Measurements from ENCODE around the gene SLC43A2.

The SLC43A2 gene

GRCh38 chr17:1623057-1623630, 5.5 kb downstream of the SLC43A2 start:
- DNase-seq (ENCODE audit: low spot score): no peak
- FAIRE-seq: no peak

- no peak for FAIRE-seq
Observed at GRCh38 chr17:1621273-1621954, 7.2 kb downstream of the SLC43A2 start.

DNA sequence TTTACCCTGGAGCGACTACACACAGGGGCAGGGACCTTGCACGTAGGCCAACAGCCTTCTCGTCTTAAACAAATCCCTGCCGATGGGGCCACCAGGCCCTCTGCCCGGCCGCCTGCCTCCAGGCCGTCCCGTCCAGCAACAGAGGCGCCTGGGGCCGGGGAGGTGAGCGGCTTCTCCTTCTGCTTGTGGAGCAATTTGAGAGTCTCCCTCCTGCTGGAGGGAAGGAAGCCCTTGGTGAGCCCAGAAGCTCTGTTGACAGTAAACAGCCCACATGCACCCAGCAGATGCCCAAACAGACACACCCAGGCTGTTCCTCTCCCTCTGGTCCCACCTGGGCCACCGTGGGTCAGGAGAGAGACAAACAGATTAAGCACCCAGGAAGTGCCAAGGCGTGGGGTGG, 8.1 kb downstream of the SLC43A2 start:
- no peak for FAIRE-seq

More at GRCh38 chr17:1621273-1621954, 7.2 kb downstream of the SLC43A2 start:
- DNase-seq (ENCODE audit: low spot score): no peak

GRCh38 chr17:1617620-1618174, 10.9 kb downstream of the SLC43A2 start:
- no peak for FAIRE-seq
- peak; percentile 54 for DNase-seq (ENCODE audit: low spot score)

More for the DNA sequence above, 8.1 kb downstream of the SLC43A2 start:
- no peak for DNase-seq (ENCODE audit: low spot score)

- no peak for FAIRE-seq
- no peak for DNase-seq (ENCODE audit: low spot score)
Observed at GRCh38 chr17:1616101-1616500, 12.5 kb downstream of the SLC43A2 start.

- DNase-seq (ENCODE audit: low spot score): no peak
- FAIRE-seq: no peak
Observed at GRCh38 chr17:1612400-1612799, 16.2 kb downstream of the SLC43A2 start.

DNA sequence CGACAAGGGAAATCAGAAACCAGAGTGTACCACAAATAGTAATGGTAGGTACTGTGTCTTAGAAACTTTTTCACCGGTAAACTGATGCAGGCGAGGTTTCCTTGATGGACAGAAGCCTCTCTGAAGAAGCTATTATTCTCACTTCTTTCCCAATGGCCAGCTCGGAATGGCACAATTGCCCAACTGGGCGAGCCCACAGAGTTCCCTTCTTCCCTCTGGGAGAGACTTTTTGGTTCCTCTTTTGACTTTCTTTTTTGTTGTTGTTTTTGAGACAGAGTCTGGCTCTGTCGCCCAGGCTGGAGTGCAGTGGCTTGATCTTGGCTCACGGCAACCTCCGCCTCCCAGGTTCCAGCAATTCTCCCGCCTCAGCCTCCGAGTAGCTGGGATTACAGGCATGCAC, 16.9 kb downstream of the SLC43A2 start:
- FAIRE-seq (no peak), DNase-seq (ENCODE audit: low spot score) (no peak)

GRCh38 chr17:1608676-1609075, 20.0 kb downstream of the SLC43A2 start:
- FAIRE-seq: no peak

GRCh38 chr17:1607971-1608320, 20.7 kb downstream of the SLC43A2 start:
- FAIRE-seq (no peak), DNase-seq (ENCODE audit: low spot score) (no peak)

More at GRCh38 chr17:1608676-1609075, 20.0 kb downstream of the SLC43A2 start:
- no peak for DNase-seq (ENCODE audit: low spot score)

- DNase-seq (ENCODE audit: low spot score): no peak
- FAIRE-seq: no peak
Observed at GRCh38 chr17:1606352-1606985, 22.2 kb downstream of the SLC43A2 start.

GRCh38 chr17:1605681-1606351, 22.8 kb downstream of the SLC43A2 start:
- FAIRE-seq (no peak), DNase-seq (ENCODE audit: low spot score) (no peak)

GRCh38 chr17:1604831-1605528, 23.7 kb downstream of the SLC43A2 start:
- DNase-seq (ENCODE audit: low spot score): no peak
- FAIRE-seq: no peak

DNA sequence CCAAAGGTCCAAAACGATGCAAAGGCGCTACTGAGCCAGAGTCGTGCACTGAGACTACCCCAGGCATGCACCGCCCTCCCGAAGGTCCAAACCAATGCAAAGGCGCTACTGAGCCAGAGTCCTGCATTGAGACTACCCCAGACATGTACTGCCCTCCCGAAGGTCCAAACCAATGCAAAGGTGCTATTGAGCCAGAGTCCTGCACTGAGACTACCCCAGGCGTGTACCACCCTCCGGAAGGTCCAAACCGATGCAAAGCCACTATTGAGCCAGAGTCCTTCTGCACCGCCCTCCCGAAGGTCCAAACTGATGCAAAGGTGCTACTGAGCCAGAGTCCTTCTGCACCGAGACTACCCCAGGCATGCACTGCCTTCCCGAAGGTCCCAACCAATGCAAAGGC, 27.1 kb downstream of the SLC43A2 start:
- DNase-seq (ENCODE audit: low spot score) (no peak), FAIRE-seq (no peak)

DNA sequence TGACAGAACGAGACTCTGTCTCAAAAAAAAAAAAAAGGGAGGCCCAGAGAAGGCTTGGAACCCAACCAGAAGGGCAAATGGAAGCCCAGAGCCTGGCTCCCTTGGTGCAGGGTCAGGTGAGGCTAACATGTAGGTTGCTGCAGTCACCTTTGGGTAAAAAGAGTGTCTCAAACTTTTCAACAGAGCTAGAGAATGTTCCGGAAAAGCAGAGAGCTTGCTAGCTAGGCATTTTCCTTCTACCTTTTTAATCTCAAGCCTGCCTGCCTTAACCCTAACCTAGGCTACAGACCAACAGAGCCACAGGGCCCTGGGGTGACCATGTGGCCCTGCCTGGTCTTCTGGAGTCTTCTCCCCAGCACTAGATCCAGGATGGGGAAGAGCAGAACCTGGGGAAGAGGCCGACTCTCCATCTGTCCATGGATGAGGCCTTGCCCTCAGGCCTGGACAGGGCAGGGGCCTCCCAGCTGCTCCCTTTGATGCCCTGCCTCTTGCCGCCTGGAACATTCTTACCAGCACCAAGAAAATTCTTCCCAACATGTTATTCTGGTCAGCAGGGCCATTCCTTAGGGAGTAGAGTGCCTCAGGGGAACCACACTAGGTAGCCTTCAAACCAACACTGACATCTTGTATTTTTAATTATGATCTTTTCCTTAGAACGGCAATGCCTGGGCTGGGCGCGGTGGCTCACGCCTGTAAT, 30.1 kb downstream of the SLC43A2 start:
- FAIRE-seq (no peak), DNase-seq (ENCODE audit: low spot score) (no peak)

GRCh38 chr17:1597861-1598342, 30.7 kb downstream of the SLC43A2 start:
- no peak for FAIRE-seq
- no peak for DNase-seq (ENCODE audit: low spot score)

DNA sequence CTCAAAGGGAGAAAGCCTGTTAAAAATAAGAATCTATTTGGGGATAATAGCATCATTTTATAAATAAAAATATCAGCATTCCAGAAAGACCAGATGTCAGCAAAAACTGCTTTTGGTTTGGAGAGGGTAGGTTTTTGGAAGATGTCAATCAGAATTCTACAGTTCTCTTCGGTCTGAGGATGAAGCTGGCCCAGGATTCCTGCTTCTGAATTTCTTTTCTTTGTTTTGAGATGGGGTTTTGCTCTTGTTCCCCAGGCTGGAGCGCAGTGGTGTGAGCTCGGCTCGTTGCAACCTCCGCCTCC, 35.1 kb downstream of the SLC43A2 start:
- DNase-seq (ENCODE audit: low spot score): no peak
- no peak for FAIRE-seq

DNA sequence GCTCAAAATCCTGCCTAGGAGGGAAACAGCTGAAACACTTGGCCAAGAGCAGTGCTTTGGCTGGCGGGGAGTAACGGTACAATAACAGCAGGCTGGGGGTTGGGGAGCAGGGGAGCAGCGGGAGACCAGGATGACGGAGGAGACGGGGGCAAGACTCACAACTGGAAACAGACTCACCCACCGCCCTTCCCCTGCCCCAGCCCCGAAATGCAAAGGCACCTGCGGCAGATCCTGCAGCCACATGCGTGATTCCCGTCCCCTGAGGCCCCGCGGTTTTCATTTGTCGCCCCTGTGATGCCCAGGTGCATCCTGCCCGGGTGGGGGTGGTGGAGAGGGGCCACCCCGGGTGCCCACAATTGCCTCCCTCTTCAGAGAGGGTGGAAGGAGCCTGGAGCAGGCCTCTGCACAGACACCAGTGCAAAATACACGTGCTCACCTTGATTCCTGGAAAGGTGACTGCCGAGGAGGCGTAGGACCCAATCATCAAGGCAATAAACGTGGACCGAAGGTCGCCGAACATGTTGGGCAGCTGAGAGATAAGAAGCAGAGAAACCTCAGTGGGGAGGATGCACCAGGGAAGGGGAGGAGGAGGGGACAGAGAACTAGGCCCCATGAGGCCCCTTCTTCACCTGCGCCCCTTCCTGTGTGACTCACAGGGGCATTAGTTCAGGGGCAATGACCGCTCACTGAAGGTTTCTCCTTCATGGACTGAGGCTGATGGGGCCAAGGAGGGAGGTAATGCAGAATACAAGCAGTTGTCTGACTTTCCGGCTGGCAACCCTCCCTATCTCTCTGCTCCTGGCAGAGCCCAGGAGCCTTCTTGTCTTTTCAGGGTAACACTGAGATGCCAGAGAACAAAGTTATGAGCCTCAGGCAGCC, 35.6 kb downstream of the SLC43A2 start:
- FAIRE-seq (no peak), DNase-seq (ENCODE audit: low spot score) (no peak)

DNA sequence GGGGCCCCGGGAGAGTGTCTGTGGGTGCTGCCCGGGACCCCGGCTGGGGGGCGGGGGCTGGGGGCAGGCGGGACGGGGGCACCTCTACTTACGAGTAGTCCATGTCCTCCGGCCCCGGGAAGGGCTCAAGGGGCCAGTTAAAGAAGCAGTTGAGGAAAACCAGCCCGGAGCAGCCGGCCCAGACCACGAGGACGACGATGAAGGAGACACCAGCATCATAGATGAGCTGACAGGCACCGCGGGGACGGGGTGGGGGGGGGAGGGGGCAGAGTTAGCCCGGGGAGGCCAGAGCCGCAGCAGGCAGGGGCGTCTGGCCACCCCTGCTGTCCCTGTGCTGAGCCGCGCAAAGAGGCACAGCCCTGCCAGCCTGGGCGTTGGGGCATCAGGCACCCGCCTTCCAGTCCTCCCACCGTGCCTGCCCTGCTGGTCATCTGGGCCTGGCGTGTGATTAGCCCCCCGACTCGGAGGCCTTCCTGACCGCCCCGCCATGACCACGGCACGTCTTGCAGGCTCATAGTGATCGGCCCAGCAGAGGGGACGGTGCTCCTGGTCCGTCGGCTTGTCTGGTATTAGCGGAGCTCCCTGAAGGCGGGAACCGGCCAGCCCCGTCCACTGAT, 37.1 kb downstream of the SLC43A2 start:
- no peak for DNase-seq (ENCODE audit: low spot score)

DNA sequence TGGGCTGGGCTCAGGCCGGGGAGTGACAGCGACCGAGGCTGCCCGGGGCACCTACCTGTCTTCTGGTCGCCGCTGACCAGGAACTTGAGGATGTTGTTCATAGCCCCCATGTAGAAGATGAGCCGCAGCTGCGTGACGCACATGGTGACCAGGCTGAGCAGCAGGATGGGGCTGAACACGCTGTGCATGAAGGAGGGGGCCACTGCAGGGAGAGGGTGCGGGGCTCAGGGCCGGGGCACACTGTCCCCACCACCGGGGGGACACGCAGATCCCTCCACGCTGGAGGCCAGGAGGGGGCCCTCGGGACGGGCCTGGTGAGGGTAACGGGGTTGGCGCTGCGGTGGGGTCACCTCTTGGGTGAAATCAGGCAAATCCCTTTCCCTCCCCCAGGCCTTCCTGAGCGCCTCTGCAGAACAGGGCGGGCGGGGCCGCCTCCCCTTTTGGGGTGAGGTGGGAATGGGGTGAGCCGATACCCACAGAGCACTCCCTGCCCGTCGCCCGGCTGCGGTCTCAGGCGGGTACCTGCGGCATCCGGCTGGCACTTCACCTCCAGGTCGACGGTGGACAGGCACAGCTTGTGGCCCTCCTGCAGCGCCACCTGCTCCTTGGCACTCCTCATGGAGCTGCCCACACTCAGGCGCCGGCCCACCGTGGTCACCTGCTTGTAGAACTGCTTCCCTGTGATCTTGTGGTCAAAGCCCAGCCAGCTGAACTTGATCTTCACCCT, 37.7 kb downstream of the SLC43A2 start:
- FAIRE-seq (no peak), DNase-seq (ENCODE audit: low spot score) (no peak)

More for the DNA sequence above, 37.1 kb downstream of the SLC43A2 start:
- no peak for FAIRE-seq
